Measurements from ENCODE around the gene ARID1B. TPM values are rescaled to one million over a fixed set of nuclear protein-coding genes. Genes with fewer than 3 reads are reported as not detected.

The ARID1B gene
- total and polyA plus RNA-seq, 2 of the 4 experiments (the other 2 are of a cell fraction): 14.5 to 20.1 TPM

DNA sequence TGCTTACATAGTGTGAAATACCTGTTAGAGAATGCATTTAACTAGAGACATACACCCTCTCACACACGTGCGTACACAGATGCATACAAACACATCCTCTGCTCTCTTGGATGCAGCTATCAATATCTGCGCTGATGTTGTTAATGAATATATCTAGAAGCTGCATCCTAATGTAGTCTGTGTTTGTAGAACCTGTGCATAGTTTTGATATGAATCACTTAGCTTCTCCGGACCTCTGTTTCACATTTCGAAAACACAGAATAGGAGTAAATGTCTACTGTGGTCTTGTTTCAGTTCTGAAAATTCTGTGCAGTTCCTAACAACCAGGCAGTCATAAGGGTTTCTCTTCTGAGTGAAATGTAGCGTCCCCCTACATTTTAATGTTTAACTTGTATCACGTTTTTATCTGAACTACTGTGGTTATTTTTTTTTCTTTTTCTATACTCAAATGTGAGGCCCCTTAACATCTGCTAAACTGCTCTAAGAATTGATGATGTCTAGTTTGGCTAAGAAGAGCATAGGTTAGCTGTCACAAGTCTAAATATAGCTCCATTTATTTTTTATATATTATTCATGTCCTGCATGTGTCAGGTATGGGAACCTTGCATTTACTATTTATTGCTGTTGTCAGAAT, 291.6 kb downstream of the ARID1B start:
- BruUV-seq (replicated peaks): no TSS peak
- no CpG with 5 or more reads among the region's 7 CpGs for WGBS, 2 experiments (ENCODE audit: extremely low coverage in 2 of 2, insufficient read length in 1 of 2)

More for the DNA sequence above, 291.6 kb downstream of the ARID1B start:
- no peak overlapping the region for H2AK5ac ChIP-seq (ENCODE audit: low read depth, low read length)
- H2BK120ac ChIP-seq (ENCODE audit: low read depth, low read length): no peak overlapping the region
- H4K20me1 ChIP-seq (ENCODE audit: insufficient read depth, low read length): peaks cover 25% of the 10 kb centered on the region
- ATAC-seq (ENCODE audit: low read depth): peak; percentile 47
- in situ Hi-C loops (cut with MboI; ENCODE audit: low sequenced_read_pairs) (no loop called here), dilution Hi-C loops (cut with HindIII; ENCODE audit: low sequenced_read_pairs, unreplicated experiment) (no loop called here), intact Hi-C loops (cut with micrococcal nuclease) (no loop called here)
- H4K5ac ChIP-seq (ENCODE audit: low read depth, low read length): no peak overlapping the region
- H2AK9ac ChIP-seq (replicated peaks; ENCODE audit: low read depth, low read length, poor library complexity): no peak overlapping the region
- H2AFZ ChIP-seq (replicated peaks; ENCODE audit: low read length, poor library complexity): no peak overlapping the region
- TF ChIP-seq POLR2A (IDR thresholded peaks at IDR 0.05; ENCODE audit: low read depth, low read length) (no peak), RFX5 (IDR thresholded peaks at IDR 0.05; ENCODE audit: low read depth, low read length) (no peak), MXI1 (IDR thresholded peaks at IDR 0.05; ENCODE audit: borderline replicate concordance, low read depth, low read length) (no peak), RCOR1 (IDR thresholded peaks at IDR 0.05; ENCODE audit: insufficient replicate concordance, low read length) (no peak)
- TF ChIP-seq, protein P1, sequence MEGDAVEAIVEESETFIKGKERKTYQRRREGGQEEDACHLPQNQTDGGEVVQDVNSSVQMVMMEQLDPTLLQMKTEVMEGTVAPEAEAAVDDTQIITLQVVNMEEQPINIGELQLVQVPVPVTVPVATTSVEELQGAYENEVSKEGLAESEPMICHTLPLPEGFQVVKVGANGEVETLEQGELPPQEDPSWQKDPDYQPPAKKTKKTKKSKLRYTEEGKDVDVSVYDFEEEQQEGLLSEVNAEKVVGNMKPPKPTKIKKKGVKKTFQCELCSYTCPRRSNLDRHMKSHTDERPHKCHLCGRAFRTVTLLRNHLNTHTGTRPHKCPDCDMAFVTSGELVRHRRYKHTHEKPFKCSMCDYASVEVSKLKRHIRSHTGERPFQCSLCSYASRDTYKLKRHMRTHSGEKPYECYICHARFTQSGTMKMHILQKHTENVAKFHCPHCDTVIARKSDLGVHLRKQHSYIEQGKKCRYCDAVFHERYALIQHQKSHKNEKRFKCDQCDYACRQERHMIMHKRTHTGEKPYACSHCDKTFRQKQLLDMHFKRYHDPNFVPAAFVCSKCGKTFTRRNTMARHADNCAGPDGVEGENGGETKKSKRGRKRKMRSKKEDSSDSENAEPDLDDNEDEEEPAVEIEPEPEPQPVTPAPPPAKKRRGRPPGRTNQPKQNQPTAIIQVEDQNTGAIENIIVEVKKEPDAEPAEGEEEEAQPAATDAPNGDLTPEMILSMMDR (conservative IDR thresholded peaks at IDR 0.05; ENCODE audit: low read depth, low read length): no peak
- no peak overlapping the region for H3K9ac ChIP-seq (ENCODE audit: low read depth, low read length)
- H3K4ac ChIP-seq (ENCODE audit: low read depth, low read length): no peak overlapping the region
- no peaks in the 10 kb centered on the region for H3K27me3 ChIP-seq (ENCODE audit: control insufficient read depth, insufficient read depth, low read length)
- no peak overlapping the region for H3K23ac ChIP-seq (ENCODE audit: low read depth, low read length)
- no peak overlapping the region for H3K27ac ChIP-seq (ENCODE audit: insufficient read depth, low read length)
- H2BK5ac ChIP-seq (ENCODE audit: low read depth, low read length, poor library complexity, severe bottlenecking): no peak overlapping the region
- H3K4me2 ChIP-seq (ENCODE audit: low read depth, low read length): peak overlapping the region; percentile 83
- DNase-seq: peak; percentile 49
- peaks cover 17% of the 10 kb centered on the region for H3K4me1 ChIP-seq (ENCODE audit: control insufficient read depth, insufficient read depth, low read length)
- peaks cover 11% of the 10 kb centered on the region for H3K9me1 ChIP-seq (ENCODE audit: insufficient read depth, low read length)
- no peak overlapping the region for H3K4me3 ChIP-seq (ENCODE audit: insufficient read depth, low read depth, low read length)
- H4K91ac ChIP-seq (ENCODE audit: insufficient read depth, low read depth, low read length): no peak overlapping the region
- no peak overlapping the region for H3K56ac ChIP-seq (ENCODE audit: extremely low read depth, insufficient read depth, low read length)
- no peak overlapping the region for H3K14ac ChIP-seq (replicated peaks; ENCODE audit: low read depth, low read length)
- no peak overlapping the region for H2BK20ac ChIP-seq (ENCODE audit: low read depth, low read length)
- no peak overlapping the region for H4K8ac ChIP-seq (ENCODE audit: low read depth in 2 of 2, low read length in 2 of 2)
- peaks cover 42 to 59% of the 10 kb centered on the region in 2 experiments for H3K79me1 ChIP-seq (ENCODE audit: low read depth in 1 of 2, low read length in 2 of 2)
- no peak overlapping the region for H2BK15ac ChIP-seq (ENCODE audit: low read depth, low read length)
- ChIA-PET POLR2A (ENCODE audit: unreplicated experiment) (no interaction called here), CTCF (no interaction called here)
- H3K9me3 ChIP-seq (ENCODE audit: control insufficient read depth, insufficient read depth, low read length): no peaks in the 10 kb centered on the region
- no peaks in the 10 kb centered on the region for H3K36me3 ChIP-seq (ENCODE audit: control insufficient read depth, insufficient read depth, low read length)
- no peak overlapping the region for H3K18ac ChIP-seq (ENCODE audit: low read depth, low read length)

All from IMR-90 (cell line).